Stimulated activated CD4-positive, alpha-beta T cell treated with anti-CD3 and anti-CD28 coated beads, Interleukin-1b, Interleukin-23, amount 100 ng/mL, for 24 hours (primary cell): ENCODE results near the gene RAB13.
"Not testable (repeated sequence)": the region's sequence is repeated elsewhere in the genome, so short reads cannot be mapped to it uniquely, and the experiment has no call there.

Source experiments
- DNase-seq, 4 experiments: peaks; one replicate each; pipeline ENCODE4 v3.0.0-alpha.2; 2020; ENCODE audit warnings: low read depth in 4 of 4, low spot score in 1 of 4

Gene RAB13

DNA sequence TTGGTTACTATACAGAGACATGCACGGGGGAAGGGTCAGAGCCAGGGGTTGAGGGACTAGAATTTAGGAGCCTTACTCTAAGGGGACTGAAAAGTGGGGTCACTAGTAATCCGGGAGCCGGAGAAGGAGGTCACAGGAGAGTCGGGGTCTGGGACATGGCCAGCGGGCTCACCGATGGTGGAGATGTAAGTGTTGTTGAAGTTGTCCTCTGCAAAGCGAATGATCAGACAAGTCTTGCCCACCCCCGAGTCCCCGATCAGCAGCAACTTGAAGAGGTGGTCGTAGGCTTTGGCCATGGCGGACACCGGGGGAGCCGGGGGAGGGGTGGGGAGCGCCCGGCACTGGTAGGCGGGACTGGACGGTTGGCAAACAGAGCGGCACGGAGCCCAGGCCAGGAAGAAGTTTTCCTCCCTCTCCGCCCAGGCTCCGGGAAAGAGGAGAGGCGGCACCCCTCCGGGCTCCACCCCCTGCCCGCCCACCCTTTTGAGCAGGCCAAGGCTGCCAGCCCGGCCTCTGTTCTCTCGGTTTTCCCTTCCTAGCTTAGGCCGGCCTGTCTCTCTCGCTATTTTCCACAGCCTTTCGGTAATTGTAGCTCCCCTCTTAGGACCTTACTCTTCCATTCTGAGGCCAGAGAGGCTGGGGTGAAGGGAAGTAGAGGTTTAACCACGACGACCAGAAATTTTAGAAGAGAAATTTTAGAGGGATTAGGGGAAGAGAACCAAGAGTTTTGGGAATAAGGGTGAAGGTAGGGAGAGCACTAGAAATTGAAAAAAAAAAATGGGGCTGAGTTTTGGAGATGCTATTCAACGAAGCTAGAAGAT, at the start of gene RAB13:
Gene RAB13, minus strand, starts transcription at position 399 of the 821 bp plus-strand sequence. Its CDS starts 103 bp downstream, at position 296.
- DNase-seq, result no peak

DNA sequence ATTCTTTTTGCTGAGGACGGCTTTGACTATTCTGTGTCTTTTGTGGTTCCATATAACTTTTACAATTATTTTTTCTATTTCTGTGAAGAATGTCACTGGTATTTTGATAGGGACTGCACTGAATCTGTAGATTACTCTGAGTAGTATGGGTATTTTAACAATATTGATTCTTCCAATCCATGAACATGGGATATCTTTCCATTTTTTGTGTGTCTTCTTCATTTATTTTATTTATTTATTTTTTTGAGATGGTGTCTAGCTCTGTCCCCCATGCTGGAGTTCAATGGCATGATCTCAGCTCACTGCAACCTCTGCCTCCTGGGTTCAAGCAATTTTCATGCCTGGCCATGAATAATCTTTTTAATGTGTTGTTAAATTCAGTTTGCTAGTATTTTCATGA, 47.6 kb upstream of the RAB13 start:
- DNase-seq, result not testable (repeated sequence)

DNA sequence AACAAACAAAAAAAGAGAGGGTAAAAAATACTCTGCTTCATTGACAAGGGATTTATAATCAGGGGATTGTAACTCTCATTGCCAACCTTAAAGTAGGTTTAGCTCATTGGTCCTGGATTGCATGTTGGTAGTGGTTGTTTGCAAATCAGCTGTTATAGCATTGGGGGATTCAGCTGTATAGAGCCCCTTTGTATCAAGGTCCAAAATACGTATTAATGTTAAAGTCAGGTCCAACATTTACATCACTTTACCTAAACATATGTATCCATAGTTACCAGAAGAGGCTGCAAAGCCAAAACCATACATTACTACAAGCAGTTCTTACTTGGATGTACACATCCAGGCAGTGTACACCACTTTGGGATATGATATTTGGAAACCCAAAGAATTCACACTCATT, 33.8 kb upstream of the RAB13 start:
- DNase-seq, result no peak

DNA sequence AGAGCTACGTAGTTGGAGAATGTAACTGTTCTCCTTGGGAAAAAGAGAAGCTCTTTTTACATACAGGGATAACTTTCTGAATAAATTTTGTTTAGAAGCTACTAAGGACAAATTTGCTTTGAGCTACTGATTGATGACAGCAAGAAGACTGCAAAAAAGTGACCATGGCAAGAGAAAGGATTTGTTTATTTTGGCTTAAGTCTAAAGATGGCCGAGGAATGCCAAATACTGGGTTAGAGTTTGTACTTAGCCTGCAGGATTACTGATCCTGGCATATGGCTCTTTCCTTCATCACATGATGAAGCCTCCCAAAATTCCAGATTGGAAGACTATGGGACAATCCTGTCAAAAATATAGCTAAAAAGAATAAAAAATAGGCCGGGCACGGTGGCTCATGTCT, 33.1 kb upstream of the RAB13 start:
- no peak for DNase-seq

DNA sequence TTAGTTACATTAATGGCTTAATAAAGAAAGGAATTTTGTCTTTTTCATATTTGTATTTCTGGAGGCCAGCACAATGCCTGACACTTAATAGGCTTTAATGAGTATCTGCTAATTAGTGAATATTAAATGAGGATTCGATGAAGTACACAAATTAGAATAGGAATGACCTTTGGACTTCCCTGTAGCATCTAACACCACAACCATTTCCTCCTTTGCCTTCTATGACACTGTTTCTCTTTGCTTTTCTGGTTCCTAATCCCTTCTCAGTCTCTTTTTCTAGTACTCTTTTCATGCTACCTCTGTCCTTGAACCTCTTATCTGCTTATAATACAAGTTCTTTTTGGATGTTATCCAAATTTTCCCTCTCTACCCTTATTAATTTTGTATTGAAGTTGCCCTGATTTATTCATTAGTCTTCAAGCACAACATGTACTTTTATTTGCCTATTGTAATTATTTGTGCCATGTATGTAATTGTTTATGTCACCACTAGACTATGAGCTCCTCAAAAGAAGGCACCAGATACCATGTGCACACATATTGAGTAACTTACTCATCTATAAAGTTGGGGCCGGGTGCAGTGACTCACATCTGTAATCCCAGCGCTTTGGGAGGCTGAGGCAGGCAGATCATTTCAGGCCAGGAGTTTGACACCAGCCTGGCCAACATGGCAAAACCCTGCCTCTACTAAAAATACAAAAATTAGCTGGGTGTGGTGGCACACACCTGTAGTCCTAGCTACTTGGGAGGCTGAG, 28.2 kb upstream of the RAB13 start:
- DNase-seq, result no peak

DNA sequence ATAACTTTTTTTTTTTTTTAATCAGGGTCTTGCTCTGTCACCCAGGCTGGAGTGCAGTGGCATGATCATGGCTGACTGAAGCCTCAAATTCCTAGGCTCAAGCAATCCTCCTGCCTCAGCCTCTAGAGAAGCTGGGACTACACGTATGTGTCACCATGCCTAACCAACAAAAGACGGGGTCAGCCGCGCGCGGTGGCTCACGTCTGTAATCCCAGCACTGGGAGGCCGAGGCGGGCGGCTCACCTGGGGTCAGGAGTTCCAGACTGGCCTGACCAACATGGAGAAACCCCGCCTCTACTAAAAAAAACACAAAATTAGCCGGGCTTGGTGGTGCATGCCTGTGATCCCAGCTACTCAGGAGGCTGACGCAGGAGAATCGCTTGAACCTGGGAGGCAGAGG, 26.4 kb upstream of the RAB13 start:
- not testable (repeated sequence) for DNase-seq

DNA sequence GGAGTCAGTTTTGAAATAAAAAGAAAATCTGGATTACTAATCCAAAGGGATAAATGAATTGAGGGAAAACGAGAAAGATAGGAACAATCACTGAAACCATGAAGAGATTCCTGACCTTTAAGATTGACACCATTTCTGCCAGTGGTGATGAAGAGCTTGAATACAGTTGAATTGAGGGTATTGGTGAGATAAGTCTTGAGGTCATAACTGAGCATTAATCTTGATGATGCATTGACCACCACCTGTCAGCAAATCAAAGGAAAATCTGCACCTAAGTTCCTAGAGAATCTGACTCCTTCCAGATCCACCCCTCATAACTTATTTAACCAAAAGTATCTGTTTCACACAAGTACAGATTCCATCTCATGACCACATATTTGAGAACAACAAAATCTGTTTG, 26.0 kb upstream of the RAB13 start:
- no peak for DNase-seq

DNA sequence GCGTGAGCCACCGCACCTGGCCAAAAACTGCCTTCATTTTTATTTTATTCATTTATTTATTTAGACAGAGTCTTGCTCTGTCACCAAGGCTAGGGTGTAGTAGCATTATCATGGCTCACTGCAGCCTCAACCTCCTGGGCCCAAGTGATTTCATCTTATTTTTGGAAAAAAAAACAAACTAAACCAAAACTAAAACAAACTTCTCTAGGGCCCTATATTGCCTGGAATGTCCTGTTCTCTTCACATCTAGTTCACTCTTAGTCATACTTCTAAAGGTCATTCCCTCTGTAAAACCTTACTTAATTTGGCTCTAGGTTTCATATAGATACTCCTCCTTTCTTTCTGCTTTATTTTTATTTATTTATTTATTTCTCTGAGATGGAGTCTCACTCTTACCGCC, 20.0 kb upstream of the RAB13 start:
- no peak for DNase-seq

- DNase-seq, result no peak
These were observed 14.3 kb upstream of the RAB13 start for GRCh38 chr1:154000420-154000819.

DNA sequence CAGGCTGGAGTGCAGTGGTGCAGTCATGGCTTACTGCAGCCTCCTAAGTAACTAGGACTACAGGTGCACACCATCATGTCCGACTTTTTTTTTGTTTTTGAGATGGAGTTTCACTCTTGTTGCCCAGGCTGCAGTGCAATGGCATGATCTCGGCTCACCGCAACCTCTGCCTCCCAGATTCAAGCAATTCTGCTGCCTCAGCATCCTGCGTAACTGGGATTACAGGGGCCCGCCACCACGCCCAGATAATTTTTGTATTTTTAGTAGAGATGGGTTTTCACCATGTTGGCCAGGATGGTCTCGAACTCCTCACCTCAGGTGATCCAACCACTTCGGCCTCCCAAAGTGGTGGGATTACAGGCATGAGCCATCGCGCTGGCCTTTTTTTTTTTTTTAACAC, 10.7 kb upstream of the RAB13 start:
- not testable (repeated sequence) for DNase-seq

DNA sequence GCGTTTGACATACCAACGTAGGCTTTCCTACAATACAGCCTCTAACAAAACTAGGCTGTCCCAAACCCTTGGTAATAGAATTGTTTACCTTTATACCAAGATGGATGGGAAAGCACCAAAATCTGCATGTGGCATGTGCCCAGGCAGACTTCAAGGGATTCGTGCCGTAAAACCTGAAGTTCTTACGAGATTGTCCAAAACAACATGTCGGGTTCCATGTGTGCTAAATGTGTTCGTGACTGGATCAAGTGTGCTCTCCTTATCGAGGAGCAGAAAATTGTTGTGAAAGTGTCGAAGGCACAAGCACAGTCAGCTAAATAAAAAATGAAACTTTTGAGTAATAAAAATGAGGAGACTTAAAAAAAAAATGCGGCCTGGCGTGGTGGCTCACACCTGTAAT, 9.5 kb upstream of the RAB13 start:
- no peak for DNase-seq

DNA sequence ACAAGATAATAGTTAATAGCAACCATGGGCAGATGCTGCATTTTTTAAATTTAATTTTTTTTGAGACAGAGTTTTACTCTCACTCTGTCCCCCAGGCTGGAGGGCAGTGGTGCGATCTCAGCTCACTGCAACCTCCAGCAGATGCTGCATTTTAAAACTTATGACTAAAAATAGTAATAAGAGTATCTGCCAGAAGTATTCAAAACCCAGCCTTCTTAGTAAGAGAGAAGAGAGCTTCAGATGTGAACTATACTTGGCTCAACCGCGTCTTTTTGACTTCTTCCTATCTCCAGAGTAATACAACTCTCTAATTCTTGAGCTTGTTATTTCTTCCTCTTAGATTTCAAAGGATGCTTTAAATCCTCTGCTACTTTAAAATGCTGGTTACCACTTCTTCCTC, 9.1 kb upstream of the RAB13 start:
- no peak for DNase-seq

DNA sequence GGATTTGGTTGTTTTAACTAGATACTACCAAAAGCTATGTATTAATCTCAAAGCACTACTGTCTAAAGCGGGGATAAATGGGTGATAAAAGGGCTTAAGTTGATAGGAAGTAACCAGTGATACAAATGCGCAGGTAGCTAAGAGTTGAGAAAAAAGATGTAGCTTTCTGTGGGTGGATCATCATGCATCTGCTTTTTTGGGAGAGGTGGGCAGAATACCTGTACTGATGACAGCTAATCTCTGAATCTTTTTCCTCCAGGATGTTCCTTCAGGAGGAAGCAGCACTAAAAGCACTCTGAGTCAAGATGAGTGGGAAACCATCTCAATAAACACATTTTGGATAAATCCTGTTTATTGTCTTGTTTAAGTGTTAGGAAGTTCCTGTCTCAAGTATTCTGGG, 5.7 kb upstream of the RAB13 start:
- DNase-seq, result no peak

DNA sequence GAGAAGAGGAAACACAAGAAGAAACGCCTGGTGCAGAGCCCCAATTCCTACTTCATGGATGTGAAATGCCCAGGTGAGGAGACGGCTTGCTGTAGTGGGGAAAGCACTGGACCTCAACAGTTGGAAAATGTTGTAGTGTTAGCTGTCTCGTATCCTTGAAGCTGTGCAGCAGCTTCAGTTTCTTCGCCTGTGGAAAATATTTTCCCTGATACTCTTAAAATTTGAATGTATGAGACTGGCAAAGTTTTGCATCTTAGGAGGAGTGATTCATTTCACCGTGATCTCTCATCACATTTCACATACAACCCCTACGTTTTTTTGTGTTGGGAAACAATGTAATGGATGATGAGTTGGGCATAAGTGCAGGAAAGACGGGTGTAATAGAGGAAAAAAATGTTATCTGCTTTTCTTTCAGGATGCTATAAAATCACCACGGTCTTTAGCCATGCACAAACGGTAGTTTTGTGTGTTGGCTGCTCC, 5.1 kb upstream of the RAB13 start:
- no peak for DNase-seq

- peak; percentile 69 to 77 (median 70) for DNase-seq
These were observed 4.5 kb upstream of the RAB13 start, which contains the start of gene RPS27 for GRCh38 chr1:153990468-153991150. RPS27 (plus strand) TSS chr1:153990762; CDS start chr1:153990797, 35 bp downstream.

DNA sequence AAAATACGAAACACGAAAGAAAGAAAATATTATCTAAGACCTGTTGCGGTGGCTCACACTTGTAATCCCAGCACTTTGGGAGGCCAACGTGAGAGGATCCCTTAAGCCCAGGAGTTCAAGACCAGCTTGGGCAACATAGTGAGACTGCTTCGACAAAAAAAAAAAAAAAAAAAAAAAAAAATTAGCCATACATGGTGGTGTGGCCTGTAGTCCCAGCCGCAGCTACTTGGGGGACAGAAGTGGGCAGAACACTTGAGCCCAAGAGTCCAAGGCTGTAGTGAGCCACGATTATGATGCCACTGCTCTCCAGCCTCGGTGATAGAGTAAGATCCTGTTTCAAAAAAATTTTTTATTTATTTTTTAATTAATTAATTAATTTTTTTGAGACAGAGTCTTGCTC, 1.5 kb upstream of the RAB13 start:
- DNase-seq, result no peak

DNA sequence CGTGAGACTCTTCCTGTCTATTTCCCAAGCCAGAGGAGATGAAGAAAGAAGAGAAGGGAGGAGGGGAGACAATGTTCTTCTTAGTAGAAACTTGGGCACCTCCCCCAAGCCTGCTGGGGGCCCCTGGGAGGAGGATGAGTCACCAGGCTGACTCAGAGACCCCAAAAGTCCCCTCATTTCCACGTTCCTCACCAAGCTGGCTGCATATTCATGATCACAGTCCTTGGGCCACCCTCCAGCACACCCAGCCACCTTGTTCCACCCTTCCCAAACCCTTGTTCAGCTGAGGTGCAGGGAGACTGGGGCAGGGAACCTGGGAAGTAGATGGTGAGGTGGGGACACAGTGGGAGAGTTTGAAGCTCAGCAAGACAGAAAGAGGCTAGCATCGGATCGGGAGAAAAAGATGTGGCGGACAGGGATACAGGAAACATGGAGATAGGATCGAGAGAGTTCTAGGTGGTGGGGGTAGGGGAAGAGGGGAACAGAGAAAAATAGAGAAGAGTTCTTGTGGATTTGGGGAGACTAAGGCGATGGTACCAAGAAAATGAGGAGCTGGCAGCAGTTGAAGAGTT, 712 bp downstream of the RAB13 start:
- DNase-seq, result peak in 2 of 4 experiments; percentile 47 to 59

DNA sequence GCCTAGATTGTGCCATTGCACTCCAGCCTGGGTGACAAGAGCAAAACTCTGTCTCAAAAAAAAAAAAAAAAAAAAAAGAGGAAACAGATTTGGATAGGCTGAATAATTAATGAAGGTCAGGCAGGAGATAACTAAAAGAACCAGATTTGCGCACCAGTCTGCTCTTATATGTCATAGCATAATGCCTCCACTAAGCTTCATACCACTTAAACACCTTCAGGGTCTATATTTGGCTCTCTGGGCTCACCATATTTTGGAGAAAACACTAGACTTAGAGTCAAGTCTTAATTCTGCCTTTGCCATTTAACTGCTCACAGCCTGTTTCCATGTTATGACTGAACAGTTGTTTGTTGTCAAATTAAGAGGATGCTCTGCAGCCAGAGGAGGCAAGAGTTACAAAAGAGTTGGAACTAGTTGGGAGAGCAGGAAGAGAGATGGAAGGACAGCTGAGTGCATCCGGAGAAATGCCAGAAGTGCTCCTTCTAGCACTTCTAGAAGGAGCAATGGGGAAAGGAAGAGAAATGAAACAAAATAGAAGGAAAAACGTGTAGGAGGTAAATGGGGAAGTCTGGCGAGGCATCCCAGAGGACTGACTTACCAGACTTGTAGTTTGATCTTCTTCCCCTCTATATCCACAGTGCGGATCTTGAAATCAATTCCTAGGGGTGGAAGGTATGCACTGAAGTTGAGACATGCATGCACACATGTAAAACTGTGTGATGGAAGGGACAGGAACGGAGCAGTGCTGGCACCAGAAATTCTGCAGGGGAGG, 1.8 kb downstream of the RAB13 start:
- no peak for DNase-seq

DNA sequence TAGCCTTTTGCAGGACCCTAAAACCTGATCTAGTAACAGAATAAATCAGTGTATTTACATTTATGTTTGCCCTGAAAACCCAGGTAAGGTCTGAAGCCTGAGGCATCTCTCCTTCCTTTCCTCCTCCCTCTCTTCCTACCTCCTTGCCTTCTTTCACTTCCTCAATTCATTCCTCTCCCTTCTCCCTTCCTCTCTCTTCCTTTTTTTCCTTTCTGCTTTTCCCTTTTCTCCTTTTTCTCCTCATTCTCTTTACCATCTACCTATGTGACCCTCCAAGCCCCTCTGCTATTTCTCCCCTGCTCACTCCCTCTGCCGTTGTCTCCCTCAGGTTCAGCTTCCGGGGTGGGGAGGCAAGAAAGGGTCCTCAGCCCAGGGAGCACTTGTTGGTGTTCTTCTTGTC, 4.4 kb downstream of the RAB13 start:
- DNase-seq, result not testable (repeated sequence)

GRCh38 chr1:153979091-153979490, 7.0 kb downstream of the RAB13 start:
- not testable (repeated sequence) for DNase-seq
